ENCODE measurements around the gene C3orf85.

C3orf85 gene

GRCh38 chr3:109112946-109113760 is 23.4 kb upstream of the C3orf85 start:
- H3K4me3 ChIP-seq (ENCODE audit: low read length) = no peak overlapping the region
- DNase-seq (ENCODE audit: low read depth) = no peak

GRCh38 chr3:109114746-109115145 is 21.8 kb upstream of the C3orf85 start:
- H3K4me3 ChIP-seq (ENCODE audit: low read length) = no peak overlapping the region
- no peak for TF ChIP-seq CTCF (conservative IDR thresholded peaks at IDR 0.05; ENCODE audit: low read length)
- DNase-seq (ENCODE audit: low read depth) = no peak

More at GRCh38 chr3:109112946-109113760, 23.4 kb upstream of the C3orf85 start:
- no peak for TF ChIP-seq CTCF (conservative IDR thresholded peaks at IDR 0.05; ENCODE audit: low read length)

- no peak for TF ChIP-seq CTCF (conservative IDR thresholded peaks at IDR 0.05; ENCODE audit: low read length)
- H3K4me3 ChIP-seq (ENCODE audit: low read length) = no peak overlapping the region
- DNase-seq (ENCODE audit: low read depth) = no peak
These were observed 21.1 kb upstream of the C3orf85 start for GRCh38 chr3:109115451-109115850.

- no peak overlapping the region for H3K4me3 ChIP-seq (ENCODE audit: low read length)
- no peak for TF ChIP-seq CTCF (conservative IDR thresholded peaks at IDR 0.05; ENCODE audit: low read length)
- DNase-seq (ENCODE audit: low read depth) = no peak
These were observed 20.5 kb upstream of the C3orf85 start for GRCh38 chr3:109116031-109116430.

- DNase-seq (ENCODE audit: low read depth) = no peak
- no peak for TF ChIP-seq CTCF (conservative IDR thresholded peaks at IDR 0.05; ENCODE audit: low read length)
- no peak within 1 kb of the TSS for H3K4me3 ChIP-seq (ENCODE audit: low read length)
These were observed 18.6 kb upstream of the C3orf85 start, which contains the start of gene MORC1 for GRCh38 chr3:109117939-109118338. Gene MORC1 (minus strand): TSS chr3:109118134. CDS start chr3:109118059, 75 bp downstream.

- H3K4me3 ChIP-seq (ENCODE audit: low read length) = no peak overlapping the region
- DNase-seq (ENCODE audit: low read depth) = no peak
- no peak for TF ChIP-seq CTCF (conservative IDR thresholded peaks at IDR 0.05; ENCODE audit: low read length)
These were observed 17.9 kb upstream of the C3orf85 start for GRCh38 chr3:109118584-109118983.

- no peak overlapping the region for H3K4me3 ChIP-seq (ENCODE audit: low read length)
- no peak for DNase-seq (ENCODE audit: low read depth)
- TF ChIP-seq CTCF (conservative IDR thresholded peaks at IDR 0.05; ENCODE audit: low read length) = no peak
These were observed 13.8 kb upstream of the C3orf85 start for GRCh38 chr3:109122690-109123089.
